Spleen (tissue), 11 donors: Measurements from ENCODE around the gene HDAC4. TPM values are rescaled to one million over a fixed set of nuclear protein-coding genes. Genes with fewer than 3 reads are reported as not detected.

Experiments
- DNase-seq: peaks from one replicate; pipeline ENCODE4 v3.0.0-alpha.2; 2020
- H3K27ac ChIP-seq, 8 donors: fragments of 200-600 bp; sonication (generic) in 7 of 8; 1 replicate in 4 of 8; 2 replicates in 4 of 8; pipeline versions ENCODE4 v1.5.0 to v1.8.0; 2016 to 2021; ENCODE audit warnings: inconsistent platforms in 4 of 8, mild to moderate bottlenecking in 4 of 8, moderate library complexity in 1 of 8
- H3K27me3 ChIP-seq, 7 donors: fragments of 200-600 bp; sonication (generic) in 6 of 7; replicated peaks in 1 of 7; 1 replicate in 4 of 7; 2 replicates in 3 of 7; pipeline versions ENCODE4 v1.5.0 to v1.8.0; 2016 to 2021; ENCODE audit warnings: inconsistent platforms in 3 of 7, mild to moderate bottlenecking in 1 of 7
- H3K36me3 ChIP-seq, 6 donors: fragments of 200-600 bp; sonication (generic) in 5 of 6; 1 replicate in 4 of 6; 2 replicates in 2 of 6; pipeline versions ENCODE4 v1.5.0 to v1.8.0; 2016 to 2021; ENCODE audit warnings: inconsistent platforms in 2 of 6
- H3K4me1 ChIP-seq, 6 donors: fragments of 200-600 bp; sonication (generic) in 5 of 6; 1 replicate in 3 of 6; 2 replicates in 3 of 6; pipeline versions ENCODE4 v1.5.0 to v1.8.0; 2016 to 2021; ENCODE audit warnings: inconsistent platforms in 3 of 6
- H3K4me3 ChIP-seq, 8 donors: fragments of 200-600 bp; sonication (generic) in 7 of 8; 1 replicate in 4 of 8; 2 replicates in 4 of 8; pipeline versions ENCODE4 v1.5.0 to v1.8.0; 2016 to 2021; ENCODE audit warnings: inconsistent platforms in 4 of 8, mild to moderate bottlenecking in 4 of 8, moderate library complexity in 2 of 8
- H3K9me3 ChIP-seq, 8 donors: fragments of 200-600 bp; sonication (generic) in 7 of 8; 1 replicate in 4 of 8; 2 replicates in 4 of 8; pipeline versions ENCODE4 v1.5.0 to v1.8.0; 2016 to 2021; ENCODE audit warnings: inconsistent platforms in 4 of 8
- POLR2A ChIP-seq, 3 donors: fragments of 450-650 bp; IDR thresholded peaks; one replicate each; pipeline ENCODE4 v1.5.1; 2017; ENCODE audit warnings: antibody characterized with exemption in 3 of 3, mild to moderate bottlenecking in 1 of 3
- POLR2AphosphoS5 ChIP-seq, 3 donors: sonication (generic); formaldehyde crosslinking; IDR thresholded peaks; one replicate each; pipeline ENCODE4 v1.5.1; 2017; ENCODE audit warnings: antibody characterized with exemption in 3 of 3
- WGBS, 5 donors: extraction: QIAGEN DNeasy Blood & Tissue Kit in 3 of 5; methylation state at CpG; one replicate each; pipeline versions ENCODE4 v1.1.5 to v1.1.7; 2013 to 2018; 5-methylcytosine and 5-hydroxymethylcytosine counted together
- intact Hi-C: fragments of 100-400 bp; cut with DNase I; formaldehyde crosslinking; loops from one replicate; pipeline ENCODE4 v1.15.0; 2023; ENCODE audit warnings: low total_unique reads
- polyA plus RNA-seq, 3 donors: library from polyadenylated mRNA; stranded (reverse); fragments of 200-250 nt; gene quantifications; one replicate each; pipeline ENCODE4 v1.2.1, GENCODE V29; 2013
- total RNA-seq, 7 donors: library from RNA; depleted of rRNA in 3 of 7; stranded (reverse); fragments of >200 nt in 3 of 7; fragmentation: NEBNext Ultra II Directional in 4 of 7; extraction: Animal tissue kit (Norgen Biotek cat#: 25700) in 4 of 7; gene quantifications; one replicate each; pipeline versions ENCODE4 v1.1.0 to v1.2.1, GENCODE V29; 2016 to 2021
- TF ChIP-seq, protein P1 (sequence below), 11 experiments: fragments of 200-600 bp in 7 of 11; fragments of 450-650 bp in 4 of 11; sonication (generic) in 4 of 11; IDR thresholded peaks in 8 of 11; conservative IDR thresholded peaks in 3 of 11; 1 replicate in 7 of 11; 2 replicates in 4 of 11; pipeline versions ENCODE4 v1.4.0 to v1.8.0; 2016 to 2021; ENCODE audit warnings: antibody characterized with exemption in 11 of 11, inconsistent platforms in 4 of 11, mild to moderate bottlenecking in 1 of 11
- donor health status: healthy with polysubstance abuse.
- donor health status: DM: no; HTN: no; CAD: no; lungs with moderate emphysema.
- donor health status: DM: no; HTN: no; CAD: no.
- donor health status: Bipolar disorder and iron deficiency.
- donor health status: healthy.
- donor health status: DM: no; HTN: no; CAD: no.
- donor health status: DM: yes; HTN: yes; CAD: no.

Gene HDAC4
- total and polyA plus RNA-seq, 10 donors: 3.2 to 122 (median 69.5) TPM

DNA sequence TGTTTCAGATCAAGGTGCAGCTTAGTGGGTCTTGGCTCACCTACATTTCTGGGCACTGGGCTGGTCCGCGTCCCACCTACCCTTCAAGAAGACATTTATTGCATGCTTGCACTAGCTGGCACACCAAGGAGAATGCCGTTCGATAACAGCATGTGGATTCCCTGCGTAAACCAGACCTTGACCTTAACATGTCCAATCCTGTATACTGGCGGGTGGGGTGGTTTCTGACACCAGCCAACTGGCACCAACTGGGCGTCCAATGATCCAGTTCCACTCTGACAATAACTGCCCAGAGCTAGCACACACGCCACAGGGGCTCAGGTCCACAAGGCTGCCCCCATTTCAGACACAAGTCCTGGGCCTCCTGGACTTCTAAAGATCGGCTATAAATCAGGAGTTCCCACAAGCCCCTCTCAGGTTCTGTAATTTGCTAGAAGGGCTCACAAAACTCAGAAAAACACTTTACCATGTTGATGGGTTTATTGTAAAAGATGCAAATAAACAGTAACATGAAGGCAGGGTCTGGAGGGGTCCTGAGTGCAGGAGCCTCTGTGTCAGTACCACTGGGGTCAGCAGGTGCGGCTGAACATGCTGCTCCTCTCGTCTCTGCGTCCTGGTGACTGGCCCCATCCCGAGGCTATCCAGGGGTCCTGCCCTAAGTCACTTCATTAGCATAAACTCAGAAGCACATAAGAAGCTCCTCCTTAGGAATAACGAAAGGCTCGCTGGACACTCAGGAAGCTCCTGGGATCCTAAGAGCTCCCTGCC, 161.8 kb downstream of the HDAC4 start:
- peaks cover 0 to 26% (median 0%) of the 10 kb centered on the region in 6 donors for H3K36me3 ChIP-seq
- intact Hi-C loops: no loop called here
- peak; percentile 59 for DNase-seq
- H3K27ac ChIP-seq: peak overlapping the region in 3 of 8 donors; percentile 62 to 74 (median 74)
- no peak overlapping the region for H3K4me3 ChIP-seq
- no peaks in the 10 kb centered on the region for H3K9me3 ChIP-seq
- 80 to 96% (median 85%) methylated on average over 13 to 15 of the region's 15 CpGs for WGBS, 5 donors
- H3K4me1 ChIP-seq: peaks cover 10 to 93% (median 41%) of the 10 kb centered on the region in 6 donors
- H3K27me3 ChIP-seq: no peaks in the 10 kb centered on the region
- TF ChIP-seq, protein P1, sequence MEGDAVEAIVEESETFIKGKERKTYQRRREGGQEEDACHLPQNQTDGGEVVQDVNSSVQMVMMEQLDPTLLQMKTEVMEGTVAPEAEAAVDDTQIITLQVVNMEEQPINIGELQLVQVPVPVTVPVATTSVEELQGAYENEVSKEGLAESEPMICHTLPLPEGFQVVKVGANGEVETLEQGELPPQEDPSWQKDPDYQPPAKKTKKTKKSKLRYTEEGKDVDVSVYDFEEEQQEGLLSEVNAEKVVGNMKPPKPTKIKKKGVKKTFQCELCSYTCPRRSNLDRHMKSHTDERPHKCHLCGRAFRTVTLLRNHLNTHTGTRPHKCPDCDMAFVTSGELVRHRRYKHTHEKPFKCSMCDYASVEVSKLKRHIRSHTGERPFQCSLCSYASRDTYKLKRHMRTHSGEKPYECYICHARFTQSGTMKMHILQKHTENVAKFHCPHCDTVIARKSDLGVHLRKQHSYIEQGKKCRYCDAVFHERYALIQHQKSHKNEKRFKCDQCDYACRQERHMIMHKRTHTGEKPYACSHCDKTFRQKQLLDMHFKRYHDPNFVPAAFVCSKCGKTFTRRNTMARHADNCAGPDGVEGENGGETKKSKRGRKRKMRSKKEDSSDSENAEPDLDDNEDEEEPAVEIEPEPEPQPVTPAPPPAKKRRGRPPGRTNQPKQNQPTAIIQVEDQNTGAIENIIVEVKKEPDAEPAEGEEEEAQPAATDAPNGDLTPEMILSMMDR (IDR thresholded peaks at IDR 0.05 in 8 of 11, conservative IDR thresholded peaks at IDR 0.05 in 3 of 11): no peak
- TF ChIP-seq POLR2AphosphoS5 (IDR thresholded peaks at IDR 0.05): no peak
- no peak for TF ChIP-seq POLR2A (IDR thresholded peaks at IDR 0.05)

DNA sequence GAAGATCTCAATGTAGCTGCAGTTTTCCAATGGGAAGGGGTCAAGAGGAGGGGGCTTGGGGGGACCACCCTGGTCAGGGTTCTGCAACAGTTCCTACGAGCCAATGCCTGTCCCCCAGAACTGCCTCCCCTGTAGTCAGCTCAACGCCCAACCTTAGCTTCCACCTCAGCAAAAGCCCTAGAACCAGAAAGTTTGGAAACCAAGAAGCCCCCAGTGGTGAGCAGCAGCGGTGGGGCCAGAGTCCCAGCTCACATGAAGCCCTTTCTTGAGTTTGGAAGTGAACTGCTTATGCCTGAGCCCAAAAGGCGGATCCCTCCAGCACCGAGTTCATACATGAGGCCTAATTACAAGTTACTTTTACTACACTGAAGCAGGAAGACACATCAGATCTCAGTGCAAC, 162.4 kb downstream of the HDAC4 start:
- 87 to 95% (median 92%) methylated on average over 4 to 5 of the region's 5 CpGs for WGBS, 5 donors
- DNase-seq: peak; percentile 27

DNA sequence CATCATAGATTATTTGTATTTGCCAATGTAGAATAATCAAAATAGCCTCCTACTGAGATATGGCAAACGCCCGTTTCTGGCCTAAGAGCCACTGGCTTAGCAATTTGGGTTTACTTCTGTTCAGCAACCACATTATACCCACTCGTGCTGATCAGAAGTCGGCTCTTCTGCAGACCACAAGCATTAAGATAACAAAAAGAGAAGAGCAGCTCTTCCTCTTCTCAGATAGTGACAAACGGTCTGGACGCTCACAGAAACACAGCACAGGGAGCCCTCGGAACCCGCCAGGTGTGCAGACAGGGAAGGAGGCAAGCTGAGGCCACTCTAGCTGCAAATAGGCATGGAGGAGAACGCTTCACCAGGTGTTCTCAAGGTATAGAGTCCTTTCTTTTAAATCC, 164.0 kb downstream of the HDAC4 start:
- no peak overlapping the region for H3K4me3 ChIP-seq
- H3K4me1 ChIP-seq: peaks cover 10 to 93% (median 43%) of the 10 kb centered on the region in 6 donors
- peak overlapping the region in 1 of 8 donors; percentile 1 for H3K27ac ChIP-seq
- WGBS, 5 donors: 31 to 66% (median 56%) methylated on average over 9 of the region's 9 CpGs
- intact Hi-C loops: no loop called here
- no peak for TF ChIP-seq POLR2A (IDR thresholded peaks at IDR 0.05)
- no peaks in the 10 kb centered on the region for H3K9me3 ChIP-seq
- peak; percentile 71 for DNase-seq
- no peaks in the 10 kb centered on the region for H3K27me3 ChIP-seq
- H3K36me3 ChIP-seq: peaks cover 0 to 32% (median 0%) of the 10 kb centered on the region in 6 donors

More for the DNA sequence above, 162.4 kb downstream of the HDAC4 start:
- H3K9me3 ChIP-seq: no peaks in the 10 kb centered on the region
- H3K36me3 ChIP-seq: peaks cover 0 to 31% (median 0%) of the 10 kb centered on the region in 6 donors
- no peak overlapping the region for H3K4me3 ChIP-seq
- H3K27me3 ChIP-seq: no peaks in the 10 kb centered on the region
- H3K4me1 ChIP-seq: peaks cover 10 to 94% (median 42%) of the 10 kb centered on the region in 6 donors
- no peak overlapping the region for H3K27ac ChIP-seq
- intact Hi-C loops: no loop called here
- no peak for TF ChIP-seq POLR2AphosphoS5 (IDR thresholded peaks at IDR 0.05)
- no peak for TF ChIP-seq POLR2A (IDR thresholded peaks at IDR 0.05)
- TF ChIP-seq, protein P1 (IDR thresholded peaks at IDR 0.05 in 8 of 11, conservative IDR thresholded peaks at IDR 0.05 in 3 of 11): no peak

DNA sequence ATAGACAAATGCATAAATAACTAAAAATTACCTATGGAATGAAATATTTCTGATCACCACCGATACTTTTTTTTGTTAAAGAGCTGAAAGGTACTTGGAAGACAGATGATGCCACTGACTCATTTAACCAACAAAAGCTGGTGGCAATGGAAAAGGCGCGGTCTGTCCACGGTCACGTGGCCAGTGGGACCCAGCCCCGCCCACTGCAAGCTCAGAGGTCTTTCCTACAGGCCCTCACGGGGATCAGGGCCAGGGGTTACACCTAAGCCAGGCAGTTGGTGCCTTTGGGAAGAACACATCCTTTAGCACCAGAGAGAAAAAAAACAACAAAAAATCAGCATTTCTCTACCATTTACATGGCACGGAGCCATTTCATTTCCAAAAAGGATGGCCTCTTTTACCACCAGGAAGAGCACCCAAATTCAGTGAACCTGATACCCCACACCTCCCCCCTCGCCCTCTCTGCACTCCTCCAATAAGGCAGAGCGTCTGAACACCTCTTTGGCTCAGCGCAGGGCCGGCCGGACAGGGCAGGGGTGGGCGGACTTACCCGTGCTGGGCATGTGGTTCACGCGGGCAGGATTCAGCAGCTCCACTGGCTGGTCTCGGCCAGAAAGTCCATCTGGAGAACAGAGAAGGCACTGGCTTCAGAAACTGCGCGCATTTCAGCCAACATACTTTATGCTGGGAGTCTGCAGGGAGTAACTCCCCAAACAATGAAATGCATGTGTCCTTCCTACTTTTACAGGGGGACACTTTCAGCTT, 164.6 kb downstream of the HDAC4 start:
- intact Hi-C loops: no loop called here
- Histone ChIP-seq H3K36me3 (peaks cover 0 to 32% (median 0%) of the 10 kb centered on the region in 6 donors), H3K4me3 (no peak overlapping the region), H3K4me1 (peaks cover 12 to 92% (median 43%) of the 10 kb centered on the region in 6 donors), H3K9me3 (no peaks in the 10 kb centered on the region), H3K27ac (peak overlapping the region in 1 of 8 donors; percentile 1), H3K27me3 (no peaks in the 10 kb centered on the region)
- WGBS, 5 donors: 90 to 94% (median 92%) methylated on average over 20 of the region's 20 CpGs
- peak in 1 of 3 donors; percentile 23 for TF ChIP-seq POLR2AphosphoS5 (IDR thresholded peaks at IDR 0.05)
- TF ChIP-seq, protein P1 (IDR thresholded peaks at IDR 0.05 in 8 of 11, conservative IDR thresholded peaks at IDR 0.05 in 3 of 11): no peak
- DNase-seq: peak; percentile 61
